HepG2 (cell line): ENCODE data around the gene MATR3. TPM values are rescaled to one million over a fixed set of nuclear protein-coding genes. Genes with fewer than 3 reads are reported as not detected.

Experiments used
- ATAC-seq: fragments of 200-7000 bp; cut with Tn5 transposase; 3 replicates; pipeline ENCODE4 v1.9.1; 2020; ENCODE audit warnings: mild to moderate bottlenecking, moderate library complexity
- BruUV-seq: library from RNA; stranded (reverse); fragments of 400-500 nt; replicated peaks from 2 replicates; lab custom pipeline; 2021; lab: Mats Ljungman, UMichigan
- CTCF ChIA-PET: fragments of 300-600 bp; formaldehyde crosslinking; extraction: SDS; loops from one replicate; lab custom pipeline; 2021; ENCODE audit warnings: low total read pairs, inconsistent platforms, low intra/inter-chr PET ratio; lab: Yijun Ruan, JAX
- POLR2A ChIA-PET: fragments of 350-600 bp; sonication (Branson Sonifier 250); formaldehyde crosslinking; loops from one replicate; lab custom pipeline; 2020; ENCODE audit warnings: antibody characterized with exemption, inconsistent platforms; lab: Yijun Ruan, JAX
- DNase-seq: peaks from one replicate; pipeline ENCODE4 v3.0.0-alpha.2; 2015; ENCODE audit warnings: low spot score
- FAIRE-seq: peaks from 3 replicates; lab custom pipeline; 2011; peaks lifted over from hg19 to GRCh38; lab: Jason Lieb, UNC
- H2AFZ ChIP-seq: one replicate; pipeline ENCODE4 v1.6.1; 2011; ENCODE audit warnings: low read length, inconsistent platforms
- H3K27ac ChIP-seq: fragments of 300-600 bp; 3 replicates; pipeline ENCODE4 v1.8.0; 2011; ENCODE audit warnings: mixed run types, mild to moderate bottlenecking, mixed read lengths, low read length, inconsistent platforms; ENCODE audit not compliant: insufficient read depth; ENCODE audit errors: extremely low read length
- H3K27me3 ChIP-seq, 2 experiments: fragments of 200-600 bp in 1 of 2; 2 replicates in 1 of 2; 3 replicates in 1 of 2; pipeline versions ENCODE4 v1.6.0 to v1.8.0; 2011; ENCODE audit warnings: low read length in 2 of 2, mild to moderate bottlenecking in 2 of 2, moderate library complexity in 2 of 2, inconsistent platforms in 1 of 2; ENCODE audit not compliant: insufficient read depth in 2 of 2, control insufficient read depth in 1 of 2
- H3K36me3 ChIP-seq, 2 experiments: fragments of 200-600 bp in 1 of 2; replicated peaks in 1 of 2; 2 replicates in 1 of 2; 3 replicates in 1 of 2; pipeline versions ENCODE4 v1.5.1 to v1.8.0; 2011; ENCODE audit warnings: low read length in 2 of 2, inconsistent platforms in 1 of 2; ENCODE audit not compliant: insufficient read depth in 2 of 2, control insufficient read depth in 1 of 2
- H3K4me1 ChIP-seq: 2 replicates; pipeline ENCODE4 v1.5.1; 2012; ENCODE audit warnings: low read length, inconsistent platforms; ENCODE audit not compliant: insufficient read depth
- H3K4me2 ChIP-seq: 2 replicates; pipeline ENCODE4 v1.6.0; 2011; ENCODE audit warnings: low read depth, low read length, inconsistent platforms
- H3K4me3 ChIP-seq, 3 experiments: fragments of 200-600 bp in 1 of 3; sonication (generic), shearing (Covaris generic) in 1 of 3; replicated peaks in 1 of 3; 2 replicates each; pipeline ENCODE4 v1.5.1; 2011 to 2016; ENCODE audit warnings: low read length in 3 of 3, inconsistent platforms in 2 of 3, low read depth in 2 of 3, mild to moderate bottlenecking in 2 of 3, control low read depth in 1 of 3, mixed read lengths in 1 of 3; ENCODE audit not compliant: insufficient read depth in 1 of 3
- H3K79me2 ChIP-seq: one replicate; pipeline ENCODE4 v1.6.1; 2011; ENCODE audit warnings: low read length, inconsistent platforms; ENCODE audit not compliant: insufficient read depth
- H3K9ac ChIP-seq: 2 replicates; pipeline ENCODE4 v1.6.0; 2011; ENCODE audit warnings: mild to moderate bottlenecking, low read depth, low read length, inconsistent platforms; ENCODE audit not compliant: insufficient read depth
- H3K9me3 ChIP-seq: 2 replicates; pipeline ENCODE4 v1.5.1; 2012; ENCODE audit warnings: mild to moderate bottlenecking, low read length
- H4K20me1 ChIP-seq: 2 replicates; pipeline ENCODE4 v1.6.0; 2011; ENCODE audit warnings: inconsistent platforms, mild to moderate bottlenecking, low read length, moderate library complexity; ENCODE audit not compliant: insufficient read depth
- ARNTL ChIP-seq: sonication (generic); formaldehyde crosslinking; IDR thresholded peaks from 2 replicates; pipeline ENCODE4 v1.4.0; 2020; ENCODE audit warnings: mild to moderate bottlenecking, missing genetic modification reagents
- DR1 ChIP-seq: sonication (generic); formaldehyde crosslinking; IDR thresholded peaks from 2 replicates; pipeline ENCODE4 v1.8.0; 2021; ENCODE audit warnings: mild to moderate bottlenecking, missing genetic modification reagents, inconsistent platforms
- MLXIP ChIP-seq: sonication (generic); formaldehyde crosslinking; IDR thresholded peaks from 2 replicates; pipeline ENCODE4 v1.9.0; 2021; ENCODE audit warnings: missing genetic modification reagents, borderline replicate concordance
- RNF2 ChIP-seq: fragments of 450-650 bp; conservative IDR thresholded peaks from 2 replicates; pipeline ENCODE4 v1.6.1; 2016; ENCODE audit warnings: low read depth
- U2AF1 ChIP-seq: fragments of 200-400 bp; formaldehyde crosslinking; optimal IDR thresholded peaks from 2 replicates; pipeline ENCODE3; 2017; ENCODE audit warnings: mild to moderate bottlenecking, low read depth, low read length
- ZMYM2 ChIP-seq: sonication (generic); formaldehyde crosslinking; IDR thresholded peaks from 2 replicates; pipeline ENCODE4 v1.8.0; 2022; ENCODE audit warnings: mild to moderate bottlenecking, missing genetic modification reagents
- ZMYM4 ChIP-seq: sonication (generic); formaldehyde crosslinking; IDR thresholded peaks from 2 replicates; pipeline ENCODE4 v1.8.1; 2023; ENCODE audit warnings: mild to moderate bottlenecking, missing genetic modification reagents
- ZNF138 ChIP-seq: sonication (generic); formaldehyde crosslinking; IDR thresholded peaks from 2 replicates; pipeline ENCODE4 v1.5.0; 2020; ENCODE audit warnings: mild to moderate bottlenecking, low read depth, missing genetic modification reagents
- ZNF337 ChIP-seq: sonication (generic); formaldehyde crosslinking; IDR thresholded peaks from 2 replicates; pipeline ENCODE4 v1.5.1; 2020; ENCODE audit warnings: missing genetic modification reagents, low read depth, mild to moderate bottlenecking, borderline replicate concordance
- ZNF572 ChIP-seq: sonication (generic); formaldehyde crosslinking; IDR thresholded peaks from 2 replicates; pipeline ENCODE4 v1.5.1; 2020; ENCODE audit warnings: mild to moderate bottlenecking, missing genetic modification reagents
- ZNF792 ChIP-seq: IDR thresholded peaks from 2 replicates; pipeline ENCODE4 v1.6.1; 2016
- ZSCAN12 ChIP-seq: sonication (generic); formaldehyde crosslinking; IDR thresholded peaks from 2 replicates; pipeline ENCODE4 v1.9.0; 2021; ENCODE audit warnings: mild to moderate bottlenecking, missing genetic modification reagents
- ZZZ3 ChIP-seq: sonication (generic); formaldehyde crosslinking; IDR thresholded peaks from 2 replicates; pipeline ENCODE4 v1.4.0; 2020; ENCODE audit warnings: missing genetic modification reagents, mild to moderate bottlenecking, borderline replicate concordance
- WGBS: methylation state at CpG from one replicate; pipeline ENCODE4 v1.1.6; 2017; ENCODE audit warnings: low lambda C conversion rate; 5-methylcytosine and 5-hydroxymethylcytosine counted together
- in situ Hi-C: cut with HindIII; loops from 2 replicates; pipeline ENCODE4 v1.10.0; 2017; ENCODE audit warnings: low pct_unique_long_range_greater_than_20kb; ENCODE audit not compliant: extremely low pct_ligation_motif_present
- intact Hi-C: fragments of 100-400 bp; cut with micrococcal nuclease; formaldehyde crosslinking; loops from one replicate; pipeline ENCODE4 v1.10.0; 2022; ENCODE audit not compliant: unreplicated experiment
- polyA plus RNA-seq, 8 experiments: library from polyadenylated mRNA; depleted of rRNA in 3 of 8; stranded (reverse) in 7 of 8; unstranded in 1 of 8; fragments of >200 nt; fragmentation: Illumina TruSeq in 4 of 8; extraction: Trizol in 4 of 8; gene quantifications; 2 replicates each; pipeline versions ENCODE4 v1.2.1 to v1.2.3, GENCODE V29; 2011 to 2016; ENCODE audit warnings: low read depth in 4 of 8, missing spikeins in 1 of 8, mixed read lengths in 1 of 8; ENCODE audit not compliant: insufficient read depth in 1 of 8
- total RNA-seq, 5 experiments: library from RNA; depleted of rRNA; stranded (reverse); fragments of >200 nt; fragmentation: Illumina TruSeq; extraction: Trizol; gene quantifications; 2 replicates each; pipeline ENCODE4 v1.2.3, GENCODE V29; 2016; ENCODE audit warnings: low read depth in 1 of 5
- TF ChIP-seq, protein P1 (sequence below): sonication (generic); formaldehyde crosslinking; IDR thresholded peaks from 2 replicates; pipeline ENCODE4 v1.4.0; 2020; ENCODE audit warnings: missing genetic modification reagents, mild to moderate bottlenecking, borderline replicate concordance
- TF ChIP-seq, protein P2 (sequence below): sonication (generic); formaldehyde crosslinking; IDR thresholded peaks from 2 replicates; pipeline ENCODE4 v1.4.0; 2020; ENCODE audit warnings: mild to moderate bottlenecking, missing genetic modification reagents

The MATR3 gene
- total and polyA plus RNA-seq, 2 of the 13 experiments (the other 11 are each of a cell fraction or from before 2014, with no cell fraction given): 94.2 to 341 TPM

DNA sequence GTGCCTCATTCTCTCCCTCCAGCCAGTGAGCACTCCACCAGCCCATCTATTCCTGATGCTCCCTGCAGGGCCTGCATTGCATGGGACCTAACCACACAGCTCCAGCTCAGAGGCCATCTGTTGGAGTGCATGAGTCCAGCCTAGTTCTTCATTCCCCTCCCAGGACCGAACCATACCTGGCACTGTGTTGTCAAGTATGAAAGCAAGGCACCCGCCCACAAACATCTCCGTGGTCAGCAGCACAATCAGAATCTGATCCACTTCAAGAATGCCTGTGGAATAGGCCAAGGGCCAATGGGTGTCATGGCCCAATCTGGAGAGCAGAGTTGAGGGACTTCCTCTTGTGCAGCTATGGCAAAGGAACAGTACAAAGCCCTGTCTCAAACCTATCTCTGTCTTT is 83.7 kb downstream of the MATR3 start (continued):
- no peak for TF ChIP-seq MLXIP

DNA sequence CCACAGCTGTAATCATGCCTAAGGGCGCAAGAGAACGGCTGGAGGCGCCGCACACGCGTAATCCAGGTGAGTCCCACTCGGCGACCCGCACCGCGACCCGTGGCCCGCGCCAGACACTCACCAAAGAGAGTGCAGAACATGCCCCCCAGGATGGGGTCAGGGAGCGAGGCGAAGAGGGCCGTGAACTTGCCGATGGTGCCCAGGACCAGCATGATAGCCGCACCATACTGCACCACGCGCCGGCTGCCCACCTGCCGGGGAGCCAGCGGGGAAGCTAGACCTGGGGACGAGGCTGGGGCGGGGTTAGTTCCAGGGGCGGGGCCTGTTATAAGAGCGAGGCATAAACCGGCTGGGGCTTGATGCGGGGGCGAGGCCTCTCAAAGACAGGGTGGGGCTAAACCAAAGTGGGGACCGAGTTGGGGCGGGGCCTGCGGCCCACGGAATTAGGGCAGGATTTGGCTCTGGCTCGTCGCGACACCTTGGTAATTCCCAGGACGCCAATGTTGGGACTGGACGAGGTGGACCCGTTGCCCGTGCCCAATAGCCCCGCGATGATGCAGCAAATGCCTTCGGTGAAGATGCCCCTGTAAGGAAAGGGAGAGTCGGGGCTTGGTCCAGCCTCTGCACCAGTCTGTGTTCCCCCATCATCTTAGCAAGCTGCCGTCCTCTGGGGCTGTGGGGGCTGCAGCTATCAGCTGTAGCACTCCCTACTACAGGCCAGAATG is 84.7 kb downstream of the MATR3 start:
- Histone ChIP-seq H3K27ac (no peak overlapping the region), H3K4me3 (no peak overlapping the region), H3K4me2 (no peak overlapping the region), H4K20me1 (no peaks in the 10 kb centered on the region), H3K9ac (no peak overlapping the region), H2AFZ (no peak overlapping the region), H3K27me3 (no peaks in the 10 kb centered on the region), H3K36me3 (peaks cover 0 to 5% of the 10 kb centered on the region in 2 experiments; a peak in 2 of 5 replicates), H3K79me2 (peaks cover 6% of the 10 kb centered on the region), H3K9me3 (no peaks in the 10 kb centered on the region), H3K4me1 (peaks cover 29% of the 10 kb centered on the region)
- WGBS: 97% methylated on average over 40 of the region's 47 CpGs
- intact Hi-C loops (no loop called here), in situ Hi-C loops (no loop called here)
- ATAC-seq (no peak), DNase-seq (no peak), FAIRE-seq (no peak)
- BruUV-seq: no TSS peak
- CTCF ChIA-PET: no interaction called here
- POLR2A ChIA-PET: no interaction called here
- TF ChIP-seq ZNF792 (CRISPR knock-in tag) (no peak), ZSCAN12 (CRISPR knock-in tag) (no peak), ZNF572 (no peak), ARNTL (no peak), ZMYM4 (CRISPR knock-in tag) (no peak), ZMYM2 (no peak), ZZZ3 (CRISPR knock-in tag) (no peak), RNF2 (no peak), ZNF138 (CRISPR knock-in tag) (no peak), DR1 (CRISPR knock-in tag) (no peak), U2AF1 (no peak), ZNF337 (no peak)
- TF ChIP-seq, protein P1, sequence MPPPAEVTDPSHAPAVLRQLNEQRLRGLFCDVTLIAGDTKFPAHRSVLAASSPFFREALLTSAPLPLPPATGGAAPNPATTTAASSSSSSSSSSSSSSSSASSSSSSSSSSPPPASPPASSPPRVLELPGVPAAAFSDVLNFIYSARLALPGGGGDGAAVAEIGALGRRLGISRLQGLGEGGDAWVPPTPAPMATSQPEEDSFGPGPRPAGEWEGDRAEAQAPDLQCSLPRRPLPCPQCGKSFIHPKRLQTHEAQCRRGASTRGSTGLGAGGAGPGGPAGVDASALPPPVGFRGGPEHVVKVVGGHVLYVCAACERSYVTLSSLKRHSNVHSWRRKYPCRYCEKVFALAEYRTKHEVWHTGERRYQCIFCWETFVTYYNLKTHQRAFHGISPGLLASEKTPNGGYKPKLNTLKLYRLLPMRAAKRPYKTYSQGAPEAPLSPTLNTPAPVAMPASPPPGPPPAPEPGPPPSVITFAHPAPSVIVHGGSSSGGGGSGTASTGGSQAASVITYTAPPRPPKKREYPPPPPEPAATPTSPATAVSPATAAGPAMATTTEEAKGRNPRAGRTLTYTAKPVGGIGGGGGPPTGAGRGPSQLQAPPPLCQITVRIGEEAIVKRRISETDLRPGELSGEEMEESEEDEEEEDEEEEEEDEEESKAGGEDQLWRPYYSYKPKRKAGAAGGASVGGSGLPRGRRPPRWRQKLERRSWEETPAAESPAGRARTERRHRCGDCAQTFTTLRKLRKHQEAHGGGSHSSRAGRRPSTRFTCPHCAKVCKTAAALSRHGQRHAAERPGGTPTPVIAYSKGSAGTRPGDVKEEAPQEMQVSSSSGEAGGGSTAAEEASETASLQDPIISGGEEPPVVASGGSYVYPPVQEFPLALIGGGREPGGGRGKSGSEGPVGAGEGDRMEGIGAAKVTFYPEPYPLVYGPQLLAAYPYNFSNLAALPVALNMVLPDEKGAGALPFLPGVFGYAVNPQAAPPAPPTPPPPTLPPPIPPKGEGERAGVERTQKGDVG (CRISPR knock-in tag): no peak
- TF ChIP-seq, protein P2, sequence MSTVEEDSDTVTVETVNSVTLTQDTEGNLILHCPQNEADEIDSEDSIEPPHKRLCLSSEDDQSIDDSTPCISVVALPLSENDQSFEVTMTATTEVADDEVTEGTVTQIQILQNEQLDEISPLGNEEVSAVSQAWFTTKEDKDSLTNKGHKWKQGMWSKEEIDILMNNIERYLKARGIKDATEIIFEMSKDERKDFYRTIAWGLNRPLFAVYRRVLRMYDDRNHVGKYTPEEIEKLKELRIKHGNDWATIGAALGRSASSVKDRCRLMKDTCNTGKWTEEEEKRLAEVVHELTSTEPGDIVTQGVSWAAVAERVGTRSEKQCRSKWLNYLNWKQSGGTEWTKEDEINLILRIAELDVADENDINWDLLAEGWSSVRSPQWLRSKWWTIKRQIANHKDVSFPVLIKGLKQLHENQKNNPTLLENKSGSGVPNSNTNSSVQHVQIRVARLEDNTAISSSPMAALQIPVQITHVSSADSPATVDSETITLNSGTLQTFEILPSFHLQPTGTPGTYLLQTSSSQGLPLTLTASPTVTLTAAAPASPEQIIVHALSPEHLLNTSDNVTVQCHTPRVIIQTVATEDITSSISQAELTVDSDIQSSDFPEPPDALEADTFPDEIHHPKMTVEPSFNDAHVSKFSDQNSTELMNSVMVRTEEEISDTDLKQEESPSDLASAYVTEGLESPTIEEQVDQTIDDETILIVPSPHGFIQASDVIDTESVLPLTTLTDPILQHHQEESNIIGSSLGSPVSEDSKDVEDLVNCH: no peak
